Measurements from ENCODE around the gene LZIC. TPM values are rescaled to one million over a fixed set of nuclear protein-coding genes. Genes with fewer than 3 reads are reported as not detected.
A peak's percentile ranks its signal among the peaks of the same experiment; 100 is the strongest.
"Not testable (repeated sequence)": the region's sequence is repeated elsewhere in the genome, so short reads cannot be mapped to it uniquely, and the experiment has no call there.

The LZIC gene
- total RNA-seq, 1 donor from 2014 or later, result 31.1 TPM

DNA sequence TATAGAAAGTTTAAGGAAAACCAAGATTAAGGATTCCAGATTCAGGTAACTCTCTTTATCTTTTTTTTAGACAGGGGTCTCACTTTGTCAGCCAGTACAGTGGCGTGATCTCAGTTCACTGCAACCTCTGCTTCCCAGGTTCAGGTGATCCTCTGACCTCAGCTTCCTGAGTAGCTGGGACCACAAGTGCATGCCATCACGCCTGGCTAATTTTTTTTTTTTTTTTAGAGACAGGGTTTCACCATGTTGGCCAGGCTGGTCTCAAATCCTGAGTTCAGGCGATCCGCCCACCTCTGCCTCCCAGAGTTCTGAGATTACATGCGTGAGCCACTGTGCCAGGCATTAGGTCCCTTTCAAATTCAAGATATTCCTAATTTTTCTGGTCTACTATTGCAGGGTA, 15.9 kb downstream of the LZIC start:
- Mint-ChIP-seq H3K4me1 (ENCODE audit: low read depth) (no peaks in the 10 kb centered on the region), H3K27ac (no peak overlapping the region), H3K27me3 (ENCODE audit: low read depth) (no peaks in the 10 kb centered on the region), H3K4me3 (ENCODE audit: low read depth) (no peak overlapping the region), H3K9me3 (no peaks in the 10 kb centered on the region), H3K36me3 (ENCODE audit: low read depth) (peaks cover 17% of the 10 kb centered on the region)
- intact Hi-C loops (cut with micrococcal nuclease), result no loop called here
- DNase-seq (ENCODE audit: low spot score), result no peak

DNA sequence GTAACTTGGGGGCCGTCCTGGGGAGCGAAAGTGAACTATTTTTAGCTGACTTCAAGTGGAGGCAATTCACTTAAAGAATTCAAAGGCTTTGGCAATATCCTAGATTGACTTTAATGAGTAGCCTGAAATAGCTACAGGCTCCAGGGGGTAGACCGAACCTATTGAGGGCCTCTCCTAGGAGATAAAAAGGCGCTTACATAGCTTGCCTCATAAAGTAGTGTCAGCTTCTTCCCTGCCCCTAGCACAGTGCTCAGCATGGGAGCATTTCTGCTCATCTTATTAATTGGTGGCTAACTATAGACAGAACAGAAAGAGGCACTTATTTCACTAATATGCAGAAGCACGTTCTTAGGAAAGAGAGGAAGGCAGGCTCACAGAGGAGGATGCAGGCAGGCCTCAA, 20.8 kb downstream of the LZIC start:
- Mint-ChIP-seq H3K9me3 (no peaks in the 10 kb centered on the region), H3K4me1 (ENCODE audit: low read depth) (peaks cover 2% of the 10 kb centered on the region), H3K4me3 (ENCODE audit: low read depth) (no peak overlapping the region), H3K36me3 (ENCODE audit: low read depth) (no peaks in the 10 kb centered on the region), H3K27ac (no peak overlapping the region), H3K27me3 (ENCODE audit: low read depth) (peaks cover 2% of the 10 kb centered on the region)
- intact Hi-C loops (cut with micrococcal nuclease), result no loop called here
- no peak for DNase-seq (ENCODE audit: low spot score)

DNA sequence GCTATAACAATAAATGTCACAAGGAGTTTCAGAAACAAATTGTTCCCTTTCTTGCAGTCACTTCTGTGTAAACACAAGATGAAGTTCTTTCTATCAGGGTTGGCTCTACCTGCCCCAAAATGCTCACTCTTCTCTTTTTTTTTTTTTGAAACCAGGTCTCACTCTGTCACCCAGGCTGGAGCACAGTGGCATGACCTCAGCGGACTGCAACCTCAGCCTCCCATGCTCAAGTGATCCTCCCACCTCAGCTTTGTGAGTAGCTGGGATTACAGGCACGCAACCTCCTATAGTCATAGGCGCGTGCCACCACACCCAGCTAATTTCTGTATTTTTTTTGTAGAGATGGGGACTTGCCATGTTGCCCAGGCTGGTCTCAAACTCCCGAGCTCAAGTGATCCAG, 22.6 kb downstream of the LZIC start:
- Mint-ChIP-seq H3K9me3 (no peaks in the 10 kb centered on the region), H3K4me1 (ENCODE audit: low read depth) (peaks cover 2% of the 10 kb centered on the region), H3K27me3 (ENCODE audit: low read depth) (peaks cover 7% of the 10 kb centered on the region), H3K4me3 (ENCODE audit: low read depth) (no peak overlapping the region), H3K36me3 (ENCODE audit: low read depth) (no peaks in the 10 kb centered on the region), H3K27ac (no peak overlapping the region)
- DNase-seq (ENCODE audit: low spot score), result no peak
- intact Hi-C loops (cut with micrococcal nuclease), result no loop called here

DNA sequence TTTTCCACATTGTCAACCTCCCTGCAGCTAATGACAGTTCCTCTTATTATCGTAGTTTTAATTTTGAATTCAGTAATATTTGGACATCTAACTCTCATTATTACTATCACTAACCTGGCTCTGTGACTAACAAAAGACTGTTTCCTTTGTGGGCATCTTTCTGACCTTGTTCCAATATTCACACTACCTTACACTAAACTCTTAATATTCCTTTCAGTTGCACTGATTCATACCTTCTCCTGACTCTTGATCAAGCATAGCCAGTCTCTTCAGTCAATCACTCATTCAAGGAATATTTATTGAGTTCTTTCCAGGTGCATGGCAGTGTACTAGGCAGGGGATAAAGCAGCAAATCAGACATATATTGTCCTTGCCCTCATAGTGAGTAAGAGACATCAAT, 25.3 kb downstream of the LZIC start:
- Mint-ChIP-seq H3K27me3 (ENCODE audit: low read depth) (peaks cover 10% of the 10 kb centered on the region), H3K27ac (no peak overlapping the region), H3K36me3 (ENCODE audit: low read depth) (no peaks in the 10 kb centered on the region), H3K4me1 (ENCODE audit: low read depth) (peaks cover 2% of the 10 kb centered on the region), H3K9me3 (no peaks in the 10 kb centered on the region), H3K4me3 (ENCODE audit: low read depth) (no peak overlapping the region)
- DNase-seq (ENCODE audit: low spot score), result no peak
- intact Hi-C loops (cut with micrococcal nuclease), result no loop called here

DNA sequence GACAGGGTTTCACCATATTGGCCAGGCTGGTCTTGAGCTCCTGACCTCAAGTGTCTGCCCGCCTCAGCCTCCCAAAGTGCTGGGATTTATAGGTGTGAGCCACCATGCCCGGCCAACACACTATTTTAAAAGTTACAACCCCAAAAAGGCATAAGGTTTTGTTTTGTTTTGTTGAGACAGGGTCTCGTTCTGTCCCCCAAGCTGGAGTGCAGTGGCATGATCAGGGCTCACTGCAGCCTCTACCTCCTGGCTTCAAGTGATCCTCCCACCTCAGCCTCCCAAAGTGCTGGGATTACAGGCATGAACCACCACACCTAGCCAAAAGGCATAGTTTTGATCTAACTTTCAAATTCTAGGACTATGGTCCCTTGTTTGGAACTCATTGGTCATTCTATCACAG, 25.7 kb downstream of the LZIC start:
- H3K4me1 Mint-ChIP-seq (ENCODE audit: low read depth); intact Hi-C loops (cut with micrococcal nuclease); H3K9me3 Mint-ChIP-seq; H3K27ac Mint-ChIP-seq; H3K36me3 Mint-ChIP-seq (ENCODE audit: low read depth); H3K4me3 Mint-ChIP-seq (ENCODE audit: low read depth); DNase-seq (ENCODE audit: low spot score): not testable (repeated sequence)
- H3K27me3 Mint-ChIP-seq (ENCODE audit: low read depth), result peaks cover 10% of the 10 kb centered on the region

GRCh38 chr1:9916452-9916851, 26.7 kb downstream of the LZIC start:
- Mint-ChIP-seq H3K27me3 (ENCODE audit: low read depth) (peaks cover 10% of the 10 kb centered on the region), H3K4me1 (ENCODE audit: low read depth) (peaks cover 5% of the 10 kb centered on the region), H3K9me3 (no peaks in the 10 kb centered on the region), H3K27ac (no peak overlapping the region), H3K4me3 (ENCODE audit: low read depth) (no peak overlapping the region), H3K36me3 (ENCODE audit: low read depth) (no peaks in the 10 kb centered on the region)
- intact Hi-C loops (cut with micrococcal nuclease), result no loop called here
- no peak for DNase-seq (ENCODE audit: low spot score)

GRCh38 chr1:9914610-9914937, 28.6 kb downstream of the LZIC start:
- no peak for DNase-seq (ENCODE audit: low spot score)
- no peak overlapping the region for H3K4me3 Mint-ChIP-seq (ENCODE audit: low read depth)
- intact Hi-C loops (cut with micrococcal nuclease), result no loop called here
- no peaks in the 10 kb centered on the region for H3K9me3 Mint-ChIP-seq
- H3K4me1 Mint-ChIP-seq (ENCODE audit: low read depth), result peaks cover 11% of the 10 kb centered on the region
- peaks cover 10% of the 10 kb centered on the region for H3K27me3 Mint-ChIP-seq (ENCODE audit: low read depth)
- no peaks in the 10 kb centered on the region for H3K36me3 Mint-ChIP-seq (ENCODE audit: low read depth)
- H3K27ac Mint-ChIP-seq, result no peak overlapping the region

- intact Hi-C loops (cut with micrococcal nuclease), result no loop called here
- H3K27me3 Mint-ChIP-seq (ENCODE audit: low read depth), result peaks cover 8% of the 10 kb centered on the region
- no peaks in the 10 kb centered on the region for H3K9me3 Mint-ChIP-seq
- H3K4me3 Mint-ChIP-seq (ENCODE audit: low read depth), result peak overlapping the region; percentile 67
- H3K36me3 Mint-ChIP-seq (ENCODE audit: low read depth), result no peaks in the 10 kb centered on the region
- H3K4me1 Mint-ChIP-seq (ENCODE audit: low read depth), result peaks cover 24% of the 10 kb centered on the region
- H3K27ac Mint-ChIP-seq, result peak overlapping the region; percentile 65
- DNase-seq (ENCODE audit: low spot score), result no peak
Measured at GRCh38 chr1:9912264-9912936, 30.8 kb downstream of the LZIC start.

DNA sequence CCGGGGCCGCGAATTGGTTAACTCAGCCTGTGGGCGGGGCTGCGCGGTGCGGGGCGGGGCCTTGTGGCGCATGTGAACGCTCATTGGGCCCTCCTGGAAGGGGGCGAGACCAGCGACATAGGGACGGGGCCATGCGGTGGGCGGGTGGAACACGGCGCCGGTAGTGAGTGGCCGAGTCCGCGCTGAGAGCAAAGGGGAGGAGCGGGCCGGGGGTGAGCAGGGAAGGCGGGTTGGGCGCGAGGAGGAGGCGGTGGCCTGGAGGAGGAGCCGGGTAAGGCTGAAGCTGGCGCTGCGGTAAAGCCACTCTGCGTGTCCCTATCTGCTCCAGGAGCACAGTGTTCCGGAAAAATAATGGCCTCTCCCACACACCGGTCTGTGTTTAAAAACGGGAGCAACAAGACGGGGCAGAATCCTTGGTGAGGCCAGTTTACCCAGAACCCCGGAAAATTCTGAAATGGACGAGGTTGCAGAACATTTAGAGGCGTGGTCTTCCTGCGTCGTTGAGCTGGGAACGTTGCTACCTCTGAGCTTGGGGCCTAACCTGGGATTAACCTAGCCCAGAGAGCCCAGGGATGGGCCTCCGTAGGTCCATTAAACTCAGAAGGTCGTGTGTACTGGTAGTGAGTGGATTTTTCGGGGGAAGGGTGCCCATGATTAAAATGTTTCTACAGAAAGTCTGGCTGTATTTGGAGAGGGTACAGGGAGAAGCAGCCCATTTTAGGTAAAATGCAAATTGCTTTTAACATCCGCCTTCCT, 32.6 kb downstream of the LZIC start:
- intact Hi-C loops (cut with micrococcal nuclease), result loop anchor here (1.0 to 2.0 kb wide), 2 partner anchors 32 to 123 kb away; partner anchors contain the start of genes LZIC and NMNAT1
- H3K36me3 Mint-ChIP-seq (ENCODE audit: low read depth), result no peaks in the 10 kb centered on the region
- peaks cover 27% of the 10 kb centered on the region for H3K4me1 Mint-ChIP-seq (ENCODE audit: low read depth)
- DNase-seq (ENCODE audit: low spot score), result peak; percentile 100
- peak overlapping the region; percentile 89 for H3K4me3 Mint-ChIP-seq (ENCODE audit: low read depth)
- peaks cover 4% of the 10 kb centered on the region for H3K27me3 Mint-ChIP-seq (ENCODE audit: low read depth)
- no peaks in the 10 kb centered on the region for H3K9me3 Mint-ChIP-seq
- peak overlapping the region; percentile 98 for H3K27ac Mint-ChIP-seq

DNA sequence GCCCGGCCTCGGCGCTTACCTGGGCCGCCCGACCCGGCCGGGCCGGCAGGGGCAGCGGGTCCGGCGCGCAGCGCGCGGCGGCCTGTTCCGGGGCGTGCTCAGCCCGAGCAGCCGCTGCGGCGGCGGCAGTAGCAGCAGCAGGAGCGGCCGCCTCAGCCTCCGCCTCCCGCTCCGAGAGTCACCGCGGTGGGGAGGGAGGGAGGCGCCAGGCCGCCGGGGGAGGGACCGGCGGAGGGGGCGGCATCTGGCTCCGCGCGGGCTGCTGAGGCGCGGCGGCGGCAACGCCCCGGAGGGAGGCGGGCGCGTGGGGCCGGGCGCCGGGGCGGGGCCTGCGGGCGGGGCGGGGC, 33.1 kb downstream of the LZIC start, which contains the start of gene CTNNBIP1:
Gene CTNNBIP1 (minus strand): TSS at position 194 of the 347 bp plus-strand sequence. CDS start 38,205 bp downstream, outside the sequence.
- no peaks in the 10 kb centered on the region for H3K9me3 Mint-ChIP-seq
- H3K4me3 Mint-ChIP-seq (ENCODE audit: low read depth), result peak within 1 kb of the TSS; percentile 93
- no peak for DNase-seq (ENCODE audit: low spot score)
- peak within 1 kb of the TSS; percentile 98 for H3K27ac Mint-ChIP-seq
- H3K36me3 Mint-ChIP-seq (ENCODE audit: low read depth), result no peaks in the 10 kb centered on the region
- H3K27me3 Mint-ChIP-seq (ENCODE audit: low read depth), result peaks cover 3% of the 10 kb centered on the region
- intact Hi-C loops (cut with micrococcal nuclease), result loop anchor here (1.0 to 2.0 kb wide), 2 partner anchors 33 to 123 kb away; partner anchors contain the start of genes LZIC and NMNAT1
- peaks cover 31% of the 10 kb centered on the region for H3K4me1 Mint-ChIP-seq (ENCODE audit: low read depth)

GRCh38 chr1:9909234-9910046, 33.8 kb downstream of the LZIC start:
- Mint-ChIP-seq H3K27ac (peak overlapping the region; percentile 81), H3K4me3 (ENCODE audit: low read depth) (peak overlapping the region; percentile 93), H3K4me1 (ENCODE audit: low read depth) (peaks cover 37% of the 10 kb centered on the region), H3K27me3 (ENCODE audit: low read depth) (peaks cover 2% of the 10 kb centered on the region), H3K36me3 (ENCODE audit: low read depth) (no peaks in the 10 kb centered on the region), H3K9me3 (no peaks in the 10 kb centered on the region)
- peak; percentile 16 for DNase-seq (ENCODE audit: low spot score)
- intact Hi-C loops (cut with micrococcal nuclease), result loop anchor here (1.0 to 2.0 kb wide), 2 partner anchors 33 to 124 kb away; partner anchors contain the start of genes LZIC and NMNAT1

DNA sequence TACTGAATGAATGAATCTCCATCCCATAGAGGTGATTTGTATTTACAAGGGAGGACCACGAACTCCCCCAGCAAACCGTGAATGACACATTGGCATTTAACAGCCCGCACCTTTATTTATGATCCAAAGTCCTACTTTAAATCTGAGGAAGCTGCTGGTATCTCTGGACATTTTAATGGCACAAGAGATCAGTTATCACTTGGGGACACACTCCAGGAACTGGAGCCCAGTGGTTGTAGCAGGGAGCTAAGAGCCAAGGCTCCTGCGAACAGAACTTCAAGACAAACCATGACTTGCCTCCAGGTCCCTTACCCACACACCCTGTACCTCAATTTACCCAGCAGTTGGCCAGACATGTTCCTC, 34.3 kb downstream of the LZIC start:
- Mint-ChIP-seq H3K9me3 (no peaks in the 10 kb centered on the region), H3K4me3 (ENCODE audit: low read depth) (peak overlapping the region; percentile 93), H3K27ac (no peak overlapping the region), H3K4me1 (ENCODE audit: low read depth) (peaks cover 41% of the 10 kb centered on the region), H3K36me3 (ENCODE audit: low read depth) (no peaks in the 10 kb centered on the region), H3K27me3 (ENCODE audit: low read depth) (no peaks in the 10 kb centered on the region)
- intact Hi-C loops (cut with micrococcal nuclease), result no loop called here
- DNase-seq (ENCODE audit: low spot score), result no peak

DNA sequence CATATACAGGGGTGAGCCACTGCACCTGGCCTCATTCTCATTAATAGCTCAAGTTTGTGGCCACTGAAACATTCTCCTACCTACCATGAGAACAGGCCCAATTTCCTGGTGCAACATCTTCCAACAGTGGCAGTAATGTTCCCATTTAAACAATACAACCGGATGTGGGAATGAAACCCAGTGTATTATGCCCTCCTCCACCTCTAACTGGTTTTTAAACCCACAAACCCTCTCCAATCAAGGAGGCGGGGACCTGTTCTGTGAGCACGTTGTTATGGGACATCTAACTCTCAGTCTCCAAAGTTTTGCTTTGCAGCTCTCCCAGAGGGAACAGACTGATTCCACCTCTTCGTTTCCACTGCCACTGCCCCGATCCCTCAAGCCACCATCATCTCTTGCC, 35.8 kb downstream of the LZIC start:
- no peaks in the 10 kb centered on the region for H3K36me3 Mint-ChIP-seq (ENCODE audit: low read depth)
- intact Hi-C loops (cut with micrococcal nuclease), result no loop called here
- H3K4me1 Mint-ChIP-seq (ENCODE audit: low read depth), result peaks cover 41% of the 10 kb centered on the region
- H3K4me3 Mint-ChIP-seq (ENCODE audit: low read depth), result no peak overlapping the region
- no peak for DNase-seq (ENCODE audit: low spot score)
- no peak overlapping the region for H3K27ac Mint-ChIP-seq
- H3K9me3 Mint-ChIP-seq, result no peaks in the 10 kb centered on the region
- no peaks in the 10 kb centered on the region for H3K27me3 Mint-ChIP-seq (ENCODE audit: low read depth)

All from activated T-helper 2 cell treated with anti-CD3 and anti-CD28 coated beads, Interferon-gamma antibody, Interleukin-2, Interleukin-4, amounts not matched to agents 10 μg/mL and 5 μg/mL and 100 μg/mL, durations not matched to agents 14 hours and 24 hours and 36 hours (primary cell).